Measurements from ENCODE around the gene XRCC3.

The XRCC3 gene

DNA sequence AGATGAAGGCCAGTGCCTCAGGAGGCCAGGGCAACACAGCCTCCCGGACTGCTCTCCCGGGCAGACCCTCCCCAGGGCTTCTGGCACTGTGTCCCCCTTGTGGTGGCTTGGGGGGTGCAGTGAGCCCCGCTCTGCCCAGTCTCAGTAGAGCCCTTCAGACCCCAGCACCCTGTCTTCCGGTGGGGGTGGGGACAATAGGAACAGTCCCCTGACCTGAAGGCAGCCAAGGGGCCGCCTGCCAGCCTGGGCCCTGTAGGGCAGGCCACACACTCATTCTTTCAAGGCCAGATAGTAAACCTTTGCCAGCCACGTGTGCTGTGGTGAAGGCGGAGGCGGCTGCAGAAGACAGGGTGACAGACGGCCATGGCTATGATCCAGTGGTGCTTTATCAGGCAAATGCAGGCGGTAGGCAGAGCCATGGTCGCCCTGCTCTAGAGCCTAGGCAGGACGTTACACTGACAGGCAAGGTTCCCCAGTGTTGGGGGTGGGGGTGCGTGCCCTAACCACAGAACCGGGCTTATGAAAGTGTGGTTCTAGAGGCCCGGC is 15.3 kb upstream of the XRCC3 start:
- TF ChIP-seq, protein P1, sequence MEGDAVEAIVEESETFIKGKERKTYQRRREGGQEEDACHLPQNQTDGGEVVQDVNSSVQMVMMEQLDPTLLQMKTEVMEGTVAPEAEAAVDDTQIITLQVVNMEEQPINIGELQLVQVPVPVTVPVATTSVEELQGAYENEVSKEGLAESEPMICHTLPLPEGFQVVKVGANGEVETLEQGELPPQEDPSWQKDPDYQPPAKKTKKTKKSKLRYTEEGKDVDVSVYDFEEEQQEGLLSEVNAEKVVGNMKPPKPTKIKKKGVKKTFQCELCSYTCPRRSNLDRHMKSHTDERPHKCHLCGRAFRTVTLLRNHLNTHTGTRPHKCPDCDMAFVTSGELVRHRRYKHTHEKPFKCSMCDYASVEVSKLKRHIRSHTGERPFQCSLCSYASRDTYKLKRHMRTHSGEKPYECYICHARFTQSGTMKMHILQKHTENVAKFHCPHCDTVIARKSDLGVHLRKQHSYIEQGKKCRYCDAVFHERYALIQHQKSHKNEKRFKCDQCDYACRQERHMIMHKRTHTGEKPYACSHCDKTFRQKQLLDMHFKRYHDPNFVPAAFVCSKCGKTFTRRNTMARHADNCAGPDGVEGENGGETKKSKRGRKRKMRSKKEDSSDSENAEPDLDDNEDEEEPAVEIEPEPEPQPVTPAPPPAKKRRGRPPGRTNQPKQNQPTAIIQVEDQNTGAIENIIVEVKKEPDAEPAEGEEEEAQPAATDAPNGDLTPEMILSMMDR (conservative IDR thresholded peaks at IDR 0.05; ENCODE audit: low read depth, low read length), result peak; percentile 24
- no peak for DNase-seq (ENCODE audit: low read depth)
- H3K4me3 ChIP-seq (ENCODE audit: low read length), result no peak overlapping the region

DNA sequence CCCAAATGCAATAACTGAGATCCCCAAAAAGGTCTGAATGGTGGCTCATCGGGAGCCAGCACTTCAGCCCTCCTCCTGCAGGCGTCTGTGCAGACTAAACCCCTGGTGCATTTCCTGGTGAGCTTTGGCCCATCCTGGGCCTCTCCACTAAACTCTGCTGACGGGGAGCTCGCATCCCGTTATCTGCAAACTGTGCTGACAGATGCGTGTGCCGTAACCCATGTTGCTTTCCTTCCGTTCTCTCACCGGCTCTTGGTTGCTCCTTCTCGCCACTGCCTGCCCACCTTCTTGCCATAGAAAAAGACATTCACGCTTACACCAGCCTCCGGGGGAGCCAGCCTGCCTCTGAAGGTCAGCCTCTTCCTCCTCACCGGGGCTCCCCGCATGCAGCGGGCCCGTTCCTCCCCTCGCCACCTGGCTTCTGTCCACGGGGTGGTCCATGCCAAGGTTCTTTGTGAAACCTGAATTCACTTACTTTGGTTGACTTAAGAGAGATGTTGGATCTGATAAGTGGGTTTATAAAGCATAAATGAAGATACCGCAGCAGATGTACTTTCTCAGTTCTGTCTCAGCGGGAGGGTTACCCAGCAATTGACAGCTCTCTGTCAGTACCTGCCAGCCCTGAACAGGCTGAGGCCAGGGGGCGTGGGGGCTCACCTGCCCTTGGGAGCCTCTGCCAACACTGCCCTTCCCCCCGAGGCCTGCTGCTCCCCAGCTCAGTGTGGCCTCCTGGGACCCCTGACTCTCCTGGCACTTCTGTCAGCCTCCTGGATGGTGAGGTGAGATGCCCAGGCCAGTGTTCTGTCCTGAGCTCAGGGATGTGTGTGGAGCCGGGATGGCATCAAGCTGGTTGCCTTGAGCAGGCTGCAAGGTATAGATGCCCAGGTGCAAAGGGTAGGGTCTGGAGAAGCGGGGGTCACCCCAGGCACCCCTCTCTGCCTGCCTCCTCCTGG is 14.5 kb upstream of the XRCC3 start:
- DNase-seq (ENCODE audit: low read depth), result no peak
- TF ChIP-seq, protein P1 (conservative IDR thresholded peaks at IDR 0.05; ENCODE audit: low read depth, low read length), result no peak
- H3K4me3 ChIP-seq (ENCODE audit: low read length), result no peak overlapping the region

DNA sequence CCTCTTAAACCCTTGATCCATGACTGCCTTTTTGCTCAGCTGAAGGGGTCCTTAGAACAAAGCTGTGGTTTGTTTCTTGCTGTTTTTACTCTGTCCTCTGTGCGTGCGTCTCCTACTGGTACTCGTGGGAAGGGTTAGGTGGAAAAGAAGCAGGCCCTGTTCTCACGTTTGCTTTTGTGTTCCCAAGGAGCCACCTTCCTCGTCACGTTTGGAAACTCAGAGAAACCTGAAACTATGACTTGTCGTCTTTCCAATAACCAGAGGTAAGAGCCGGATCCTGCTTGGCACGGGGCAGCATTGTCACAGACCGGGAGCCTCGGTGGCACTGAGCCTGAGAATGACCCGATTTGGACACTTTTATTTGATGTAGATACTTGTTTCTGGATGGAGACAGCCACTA is 13.5 kb upstream of the XRCC3 start:
- TF ChIP-seq, protein P1 (conservative IDR thresholded peaks at IDR 0.05; ENCODE audit: low read depth, low read length), result peak; percentile 34
- DNase-seq (ENCODE audit: low read depth), result no peak
- no peak overlapping the region for H3K4me3 ChIP-seq (ENCODE audit: low read length)

DNA sequence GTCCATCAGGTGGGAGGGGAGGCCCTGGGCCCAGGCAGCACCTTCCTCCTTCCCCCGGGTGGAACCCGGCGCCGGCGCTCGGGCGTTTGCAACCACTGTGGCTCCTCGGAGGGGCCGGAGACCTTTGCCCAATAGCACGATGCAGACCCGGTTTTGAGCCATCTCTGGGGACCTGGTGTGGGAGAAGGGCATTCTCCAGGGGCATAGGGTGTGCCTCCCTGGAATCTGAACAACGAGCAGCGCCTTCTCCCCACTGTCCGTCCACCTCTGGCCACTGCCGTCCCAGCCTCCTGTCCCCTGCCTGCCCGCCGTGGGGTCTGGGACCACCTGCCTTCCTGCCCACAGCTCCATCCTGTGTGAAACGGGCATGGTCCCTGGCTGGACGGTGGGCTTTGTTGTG is 12.9 kb upstream of the XRCC3 start:
- TF ChIP-seq, protein P1 (conservative IDR thresholded peaks at IDR 0.05; ENCODE audit: low read depth, low read length), result no peak
- no peak for DNase-seq (ENCODE audit: low read depth)
- H3K4me3 ChIP-seq (ENCODE audit: low read length), result no peak overlapping the region

DNA sequence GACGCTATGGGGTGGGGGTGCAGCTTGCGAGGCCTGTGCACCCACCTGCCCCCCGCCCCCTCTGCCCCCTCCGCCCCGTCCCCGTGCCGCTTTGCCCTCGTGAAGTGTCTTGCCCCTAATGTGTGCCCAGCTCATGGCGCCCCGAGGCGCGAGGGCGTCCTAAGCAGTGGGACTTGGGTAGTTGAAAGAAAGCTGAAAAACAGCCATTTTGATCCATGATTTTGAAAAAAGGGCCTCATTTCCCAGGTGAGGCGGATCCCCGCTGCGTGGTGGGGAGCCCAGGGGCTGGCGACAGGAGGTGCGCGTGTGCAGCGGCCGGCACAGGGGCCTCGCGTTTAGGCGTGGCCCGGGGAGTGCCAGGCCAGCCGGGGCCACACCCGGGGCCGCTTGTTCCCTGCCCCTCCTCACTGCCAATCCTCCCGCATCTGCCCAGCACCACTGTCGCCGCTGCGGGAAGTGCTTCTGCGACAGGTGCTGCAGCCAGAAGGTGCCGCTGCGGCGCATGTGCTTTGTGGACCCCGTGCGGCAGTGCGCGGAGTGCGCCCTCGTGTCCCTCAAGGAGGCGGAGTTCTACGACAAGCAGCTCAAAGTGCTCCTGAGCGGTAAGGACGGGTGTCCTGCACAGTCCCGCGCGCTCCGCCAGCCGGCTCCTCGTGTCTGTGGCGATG is 12.2 kb upstream of the XRCC3 start:
- H3K4me3 ChIP-seq (ENCODE audit: low read length), result no peak overlapping the region
- no peak for DNase-seq (ENCODE audit: low read depth)
- TF ChIP-seq, protein P1 (conservative IDR thresholded peaks at IDR 0.05; ENCODE audit: low read depth, low read length), result peak; percentile 45

DNA sequence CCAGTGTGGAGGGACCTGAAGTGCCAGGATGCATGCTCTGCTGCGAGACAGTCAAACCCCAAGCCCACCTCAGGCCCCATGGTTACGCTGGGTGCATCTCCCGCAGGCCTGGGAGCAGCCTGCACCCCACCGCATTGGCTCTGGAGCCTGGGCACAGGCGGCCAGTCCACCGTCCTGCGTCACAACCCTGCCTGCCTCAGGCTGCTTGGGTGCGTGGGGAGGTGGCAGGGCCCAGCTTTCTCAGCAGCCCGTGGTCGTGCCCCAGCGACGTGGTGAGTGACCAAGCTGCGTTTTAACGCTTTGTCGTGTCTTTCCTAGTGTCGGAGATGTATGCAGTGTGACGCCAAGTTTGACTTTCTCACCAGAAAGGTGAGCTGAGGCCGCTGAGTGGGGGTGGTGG is 11.2 kb upstream of the XRCC3 start:
- H3K4me3 ChIP-seq (ENCODE audit: low read length), result no peak overlapping the region
- TF ChIP-seq, protein P1 (conservative IDR thresholded peaks at IDR 0.05; ENCODE audit: low read depth, low read length), result no peak
- no peak for DNase-seq (ENCODE audit: low read depth)
